ENCODE measurements around the gene PTH1R. TPM values are rescaled to one million over a fixed set of nuclear protein-coding genes. Genes with fewer than 3 reads are reported as not detected.

Gene PTH1R
- total and polyA plus RNA-seq, 10 of the 15 experiments (the other 5 are each of a cell fraction or from before 2014, with no cell fraction given) = not detected

DNA sequence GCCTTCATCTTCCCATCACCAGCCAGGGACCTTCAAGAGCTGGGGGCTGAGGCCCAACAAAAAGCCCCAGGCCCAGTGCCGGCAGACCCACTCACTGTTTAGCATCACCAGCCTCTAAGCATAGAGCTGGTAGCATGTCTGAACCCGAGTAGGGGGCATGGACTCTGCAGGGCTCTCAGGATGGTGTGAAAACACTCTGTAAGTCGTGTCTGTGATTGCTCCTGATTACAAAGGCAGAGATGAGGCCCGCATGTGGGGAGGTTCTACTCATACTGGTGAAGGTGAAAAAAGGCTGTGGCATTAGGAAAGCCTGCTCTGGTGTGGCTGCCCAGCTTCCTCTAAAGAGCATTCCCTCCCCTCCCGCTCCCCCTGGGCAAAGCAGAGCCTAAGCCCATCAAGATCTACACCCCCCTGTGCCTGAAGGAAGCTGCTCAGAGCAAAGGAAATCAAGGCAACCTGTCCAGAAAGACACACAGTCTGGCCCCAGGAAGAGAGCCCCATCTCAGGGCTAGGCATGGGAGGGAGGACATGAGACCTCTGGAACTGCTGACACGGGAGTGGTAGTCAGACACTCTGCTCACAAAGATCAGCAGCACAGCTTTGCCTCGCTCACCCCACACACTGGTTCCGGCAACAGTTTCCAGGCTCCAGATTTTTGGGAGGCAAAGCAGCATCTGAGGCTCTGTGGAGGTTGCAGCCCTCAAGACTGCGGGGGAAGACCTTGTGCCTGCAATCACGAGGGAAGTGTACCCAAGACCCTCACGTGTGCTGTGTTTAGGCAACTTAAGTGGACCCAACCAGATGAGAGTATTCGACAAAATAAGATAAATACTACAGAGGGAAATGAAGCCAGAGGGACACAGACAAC is 62.3 kb downstream of the PTH1R start (continued):
- TF ChIP-seq, protein P1, sequence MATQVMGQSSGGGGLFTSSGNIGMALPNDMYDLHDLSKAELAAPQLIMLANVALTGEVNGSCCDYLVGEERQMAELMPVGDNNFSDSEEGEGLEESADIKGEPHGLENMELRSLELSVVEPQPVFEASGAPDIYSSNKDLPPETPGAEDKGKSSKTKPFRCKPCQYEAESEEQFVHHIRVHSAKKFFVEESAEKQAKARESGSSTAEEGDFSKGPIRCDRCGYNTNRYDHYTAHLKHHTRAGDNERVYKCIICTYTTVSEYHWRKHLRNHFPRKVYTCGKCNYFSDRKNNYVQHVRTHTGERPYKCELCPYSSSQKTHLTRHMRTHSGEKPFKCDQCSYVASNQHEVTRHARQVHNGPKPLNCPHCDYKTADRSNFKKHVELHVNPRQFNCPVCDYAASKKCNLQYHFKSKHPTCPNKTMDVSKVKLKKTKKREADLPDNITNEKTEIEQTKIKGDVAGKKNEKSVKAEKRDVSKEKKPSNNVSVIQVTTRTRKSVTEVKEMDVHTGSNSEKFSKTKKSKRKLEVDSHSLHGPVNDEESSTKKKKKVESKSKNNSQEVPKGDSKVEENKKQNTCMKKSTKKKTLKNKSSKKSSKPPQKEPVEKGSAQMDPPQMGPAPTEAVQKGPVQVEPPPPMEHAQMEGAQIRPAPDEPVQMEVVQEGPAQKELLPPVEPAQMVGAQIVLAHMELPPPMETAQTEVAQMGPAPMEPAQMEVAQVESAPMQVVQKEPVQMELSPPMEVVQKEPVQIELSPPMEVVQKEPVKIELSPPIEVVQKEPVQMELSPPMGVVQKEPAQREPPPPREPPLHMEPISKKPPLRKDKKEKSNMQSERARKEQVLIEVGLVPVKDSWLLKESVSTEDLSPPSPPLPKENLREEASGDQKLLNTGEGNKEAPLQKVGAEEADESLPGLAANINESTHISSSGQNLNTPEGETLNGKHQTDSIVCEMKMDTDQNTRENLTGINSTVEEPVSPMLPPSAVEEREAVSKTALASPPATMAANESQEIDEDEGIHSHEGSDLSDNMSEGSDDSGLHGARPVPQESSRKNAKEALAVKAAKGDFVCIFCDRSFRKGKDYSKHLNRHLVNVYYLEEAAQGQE (IDR thresholded peaks at IDR 0.05; ENCODE audit: low read depth, low read length) = no peak
- TF ChIP-seq SPI1 (IDR thresholded peaks at IDR 0.05; ENCODE audit: borderline replicate concordance, insufficient read depth, low read depth, low read length) (no peak), SREBF1 (IDR thresholded peaks at IDR 0.05; ENCODE audit: low read length) (no peak)

DNA sequence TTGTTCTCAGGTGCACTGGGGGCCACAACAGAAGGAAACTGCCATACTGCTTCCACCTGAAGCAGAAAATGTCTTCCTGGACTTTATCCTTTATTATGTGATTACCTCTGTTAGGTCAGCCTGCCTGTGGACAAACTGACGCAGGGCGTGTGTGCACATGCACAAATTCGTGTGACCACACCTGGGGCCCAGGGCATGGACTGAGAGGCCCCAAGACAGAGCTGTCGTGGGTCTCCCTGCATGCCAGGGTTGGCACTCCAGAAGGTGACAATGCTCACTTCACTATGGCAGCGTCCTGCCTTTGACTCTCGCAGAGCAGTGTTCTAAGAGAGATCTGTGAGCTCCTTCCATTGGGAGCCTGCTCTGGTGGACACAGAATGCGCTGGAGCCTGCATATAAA is 64.6 kb downstream of the PTH1R start:
- Histone ChIP-seq H4K20me1 (ENCODE audit: control insufficient read depth, insufficient read depth) (0 out of 2 replicates have a peak, but pooled peaks cover 3% of the 10 kb centered on the region), H3K4me3 (no peak overlapping the region), H3K9me3 (replicated peaks; ENCODE audit: control insufficient read depth, insufficient read depth, low read length) (no peaks in the 10 kb centered on the region; the same call in 2 of the 3 replicates), H3K4me2 (ENCODE audit: control insufficient read depth, insufficient read depth) (no peak overlapping the region), H3K27ac (ENCODE audit: control insufficient read depth, insufficient read depth) (no peak overlapping the region), H2AFZ (ENCODE audit: control insufficient read depth, low read depth, low read length) (no peak overlapping the region), H3K79me2 (ENCODE audit: control insufficient read depth, insufficient read depth, low read length) (peaks cover 86% of the 10 kb centered on the region), H3K36me3 (ENCODE audit: control insufficient read depth in 2 of 2, insufficient read depth in 2 of 2, low read length in 1 of 2) (peaks cover 33 to 51% of the 10 kb centered on the region in 2 experiments), H3K27me3 (replicated peaks in 1 of 2; ENCODE audit: control insufficient read depth in 2 of 2, insufficient read depth in 2 of 2, low read length in 1 of 2) (no peaks in the 10 kb centered on the region), H3K9ac (ENCODE audit: control insufficient read depth, insufficient read depth, low read length) (no peak overlapping the region), H3K4me1 (ENCODE audit: control insufficient read depth, insufficient read depth, low read length) (peaks cover 19% of the 10 kb centered on the region)
- 90% methylated on average over 7 of the region's 7 CpGs for WGBS (ENCODE audit: insufficient coverage, insufficient replicate concordance, low lambda C conversion rate, missing lambda C conversion rate)
- ChIA-PET RAD21 (ENCODE audit: unreplicated experiment) (interaction anchor here (1.5 to 1.9 kb wide), 2 partner anchors 9 to 14 kb away, joined by 4 to 9 read pairs; no protein-coding TSS in a partner anchor), CTCF (interaction anchor here (0.8 to 2.2 kb wide), 2 partner anchors 9 to 12 kb away, joined by 3 to 7 read pairs; no protein-coding TSS in a partner anchor), POLR2A (interaction anchor here (1.6 to 5.2 kb wide), 2 partner anchors 10 to 11 kb away, joined by 5 to 44 read pairs; no protein-coding TSS in a partner anchor), SMC1A (ENCODE audit: uncharacterized antibody, unreplicated experiment) (interaction anchor here (1.2 to 6.8 kb wide), 6 partner anchors 11 to 40 kb away, joined by 3 to 53 read pairs (median 4); no protein-coding TSS in a partner anchor)
- no TSS peak for BruUV-seq (replicated peaks)
- FAIRE-seq (no peak), ATAC-seq (no peak), DNase-seq (ENCODE audit: low read depth, low spot score) (no peak)
- in situ Hi-C loops (cut with MboI) (no loop called here), intact Hi-C loops (cut with micrococcal nuclease; ENCODE audit: unreplicated experiment) (no loop called here)
- no peak for TF ChIP-seq SUPT20H (IDR thresholded peaks at IDR 0.05; ENCODE audit: borderline replicate concordance, control insufficient read depth, low read depth, low read length)
- TF ChIP-seq, protein P2, sequence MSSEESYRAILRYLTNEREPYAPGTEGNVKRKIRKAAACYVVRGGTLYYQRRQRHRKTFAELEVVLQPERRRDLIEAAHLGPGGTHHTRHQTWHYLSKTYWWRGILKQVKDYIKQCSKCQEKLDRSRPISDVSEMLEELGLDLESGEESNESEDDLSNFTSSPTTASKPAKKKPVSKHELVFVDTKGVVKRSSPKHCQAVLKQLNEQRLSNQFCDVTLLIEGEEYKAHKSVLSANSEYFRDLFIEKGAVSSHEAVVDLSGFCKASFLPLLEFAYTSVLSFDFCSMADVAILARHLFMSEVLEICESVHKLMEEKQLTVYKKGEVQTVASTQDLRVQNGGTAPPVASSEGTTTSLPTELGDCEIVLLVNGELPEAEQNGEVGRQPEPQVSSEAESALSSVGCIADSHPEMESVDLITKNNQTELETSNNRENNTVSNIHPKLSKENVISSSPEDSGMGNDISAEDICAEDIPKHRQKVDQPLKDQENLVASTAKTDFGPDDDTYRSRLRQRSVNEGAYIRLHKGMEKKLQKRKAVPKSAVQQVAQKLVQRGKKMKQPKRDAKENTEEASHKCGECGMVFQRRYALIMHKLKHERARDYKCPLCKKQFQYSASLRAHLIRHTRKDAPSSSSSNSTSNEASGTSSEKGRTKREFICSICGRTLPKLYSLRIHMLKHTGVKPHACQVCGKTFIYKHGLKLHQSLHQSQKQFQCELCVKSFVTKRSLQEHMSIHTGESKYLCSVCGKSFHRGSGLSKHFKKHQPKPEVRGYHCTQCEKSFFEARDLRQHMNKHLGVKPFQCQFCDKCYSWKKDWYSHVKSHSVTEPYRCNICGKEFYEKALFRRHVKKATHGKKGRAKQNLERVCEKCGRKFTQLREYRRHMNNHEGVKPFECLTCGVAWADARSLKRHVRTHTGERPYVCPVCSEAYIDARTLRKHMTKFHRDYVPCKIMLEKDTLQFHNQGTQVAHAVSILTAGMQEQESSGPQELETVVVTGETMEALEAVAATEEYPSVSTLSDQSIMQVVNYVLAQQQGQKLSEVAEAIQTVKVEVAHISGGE (CRISPR knock-in tag; IDR thresholded peaks at IDR 0.05) = no peak
- TF ChIP-seq SMC3 (IDR thresholded peaks at IDR 0.05; ENCODE audit: borderline replicate concordance, low read length) = no peak
- TF ChIP-seq SREBF1 (IDR thresholded peaks at IDR 0.05; ENCODE audit: low read length) = no peak
- no peak for TF ChIP-seq ZNF384 (IDR thresholded peaks at IDR 0.05; ENCODE audit: borderline replicate concordance, low read depth, low read length)
- no peak for TF ChIP-seq NR2F1 (conservative IDR thresholded peaks at IDR 0.05)
- TF ChIP-seq RB1 (IDR thresholded peaks at IDR 0.05; ENCODE audit: borderline replicate concordance) = no peak
- TF ChIP-seq, protein P3, sequence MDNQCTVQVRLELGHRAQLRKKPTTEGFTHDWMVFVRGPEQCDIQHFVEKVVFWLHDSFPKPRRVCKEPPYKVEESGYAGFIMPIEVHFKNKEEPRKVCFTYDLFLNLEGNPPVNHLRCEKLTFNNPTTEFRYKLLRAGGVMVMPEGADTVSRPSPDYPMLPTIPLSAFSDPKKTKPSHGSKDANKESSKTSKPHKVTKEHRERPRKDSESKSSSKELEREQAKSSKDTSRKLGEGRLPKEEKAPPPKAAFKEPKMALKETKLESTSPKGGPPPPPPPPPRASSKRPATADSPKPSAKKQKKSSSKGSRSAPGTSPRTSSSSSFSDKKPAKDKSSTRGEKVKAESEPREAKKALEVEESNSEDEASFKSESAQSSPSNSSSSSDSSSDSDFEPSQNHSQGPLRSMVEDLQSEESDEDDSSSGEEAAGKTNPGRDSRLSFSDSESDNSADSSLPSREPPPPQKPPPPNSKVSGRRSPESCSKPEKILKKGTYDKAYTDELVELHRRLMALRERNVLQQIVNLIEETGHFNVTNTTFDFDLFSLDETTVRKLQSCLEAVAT (IDR thresholded peaks at IDR 0.05) = no peak

Measured in GM12878 (cell line).